ENCODE results near the gene RAD23A.
A peak's percentile ranks its signal among the peaks of the same experiment; 100 is the strongest.

The RAD23A gene

DNA sequence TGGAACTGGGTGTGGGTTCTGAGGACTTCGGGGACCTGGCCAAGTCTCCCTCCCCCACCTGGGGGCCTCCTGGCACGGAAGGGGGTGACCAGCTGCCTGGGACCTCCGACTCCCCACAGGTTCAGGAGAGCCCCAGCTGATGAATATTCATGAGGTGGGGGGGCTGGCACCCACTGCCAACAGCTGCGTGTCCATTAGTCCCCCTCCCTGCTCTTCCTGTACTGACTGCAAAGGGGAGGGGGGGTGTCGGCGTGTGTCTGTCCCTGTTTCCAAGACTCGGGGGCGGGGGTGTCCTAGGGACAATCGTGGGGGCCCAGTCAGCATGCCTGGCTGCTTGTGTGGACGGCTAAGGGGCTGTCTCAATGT is 39.0 kb downstream of the RAD23A start:
- no peak for DNase-seq (ENCODE audit: low spot score)

DNA sequence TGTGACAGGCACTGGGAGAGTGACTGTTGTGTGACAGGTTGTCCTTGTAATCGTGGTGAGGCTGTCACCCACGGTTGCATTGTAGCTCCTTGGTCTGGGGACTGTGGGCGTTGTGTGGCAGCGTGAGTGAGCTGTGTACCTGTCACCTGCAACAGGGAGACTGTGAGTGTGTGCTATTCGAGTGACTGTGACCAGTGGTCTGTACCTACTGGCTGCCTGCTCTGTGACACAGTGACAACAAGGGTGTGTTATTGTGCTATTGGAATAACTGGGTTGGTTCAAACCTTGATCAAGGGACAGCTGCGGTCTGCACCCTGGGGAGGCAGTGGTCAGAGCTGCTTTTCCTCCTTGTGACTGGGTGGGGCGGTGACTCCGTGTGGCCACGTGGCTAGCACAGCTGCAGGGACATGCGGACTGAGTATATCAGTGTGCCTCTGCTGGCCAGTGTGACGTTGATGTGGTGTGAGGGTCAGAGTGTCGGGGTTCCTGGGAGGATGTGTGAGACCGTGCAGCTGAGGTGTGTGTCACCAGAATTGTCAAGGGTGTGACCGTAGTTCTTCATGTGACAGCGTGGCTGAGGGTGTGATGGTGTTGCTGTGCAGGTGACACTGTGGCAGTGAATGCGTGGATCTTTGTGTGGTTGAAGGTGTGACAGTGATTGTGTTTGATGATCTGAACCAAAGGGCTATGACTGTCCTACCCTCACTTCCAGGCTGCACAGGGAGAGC is 39.6 kb downstream of the RAD23A start:
- DNase-seq (ENCODE audit: low spot score), result no peak

DNA sequence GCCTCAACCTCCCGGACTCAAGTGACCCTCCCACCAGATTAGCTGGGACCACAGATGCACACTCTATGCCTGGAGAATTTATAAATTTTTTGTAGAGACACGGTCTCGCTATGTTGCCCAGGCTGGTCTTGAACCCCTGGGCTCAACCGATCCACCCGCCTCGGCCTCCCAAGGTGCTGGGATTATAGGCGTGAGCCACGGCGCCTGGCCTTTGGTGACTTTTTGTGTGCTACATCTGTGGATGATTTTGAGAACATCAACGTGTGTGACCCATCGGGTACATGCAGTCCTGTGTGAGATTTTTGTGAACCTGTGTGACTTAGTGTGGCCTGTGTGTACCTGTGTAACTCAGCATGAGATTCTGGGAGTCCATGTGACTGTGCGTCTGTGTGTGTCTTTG is 41.1 kb downstream of the RAD23A start:
- no peak for DNase-seq (ENCODE audit: low spot score)

DNA sequence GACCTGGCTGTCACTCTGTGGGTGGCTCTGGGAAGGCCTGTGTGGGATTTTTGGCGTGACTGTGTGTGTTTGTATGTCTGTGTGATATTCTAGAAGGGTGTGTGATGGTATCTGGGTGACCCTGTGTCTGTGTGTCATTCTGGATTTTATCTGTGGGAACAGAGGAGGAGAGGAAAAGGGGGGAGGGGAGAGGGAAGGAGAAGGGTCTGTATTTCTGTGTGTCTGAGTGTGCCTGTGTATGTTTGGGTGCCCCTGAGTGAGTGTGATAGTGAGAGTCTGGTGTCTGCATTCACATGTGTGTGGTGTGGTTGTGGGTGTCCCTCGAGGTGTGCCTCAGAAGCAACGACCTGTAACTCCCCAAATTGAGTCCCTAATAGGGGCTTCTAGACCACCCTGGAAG is 41.5 kb downstream of the RAD23A start:
- DNase-seq (ENCODE audit: low spot score), result no peak

DNA sequence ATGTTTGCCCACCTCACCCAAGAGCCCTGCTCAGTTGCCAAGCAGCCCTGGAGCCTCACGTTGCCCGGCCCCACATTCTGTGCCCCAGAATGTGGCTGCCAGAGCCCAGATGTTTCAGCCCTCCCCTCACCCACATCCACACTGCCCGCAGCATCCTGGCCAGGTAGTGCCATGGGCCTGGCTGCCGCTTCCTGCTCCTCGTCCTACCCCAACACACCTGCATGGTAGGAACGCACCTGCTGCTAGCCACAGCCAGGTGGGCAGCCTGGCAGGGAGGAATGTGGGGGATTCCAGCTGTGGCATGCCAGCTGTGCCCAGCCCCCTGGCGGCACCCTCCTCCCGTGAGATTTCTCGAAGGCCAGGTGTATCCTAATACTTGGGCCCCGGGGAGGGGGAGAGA is 42.1 kb downstream of the RAD23A start:
- DNase-seq (ENCODE audit: low spot score), result no peak

DNA sequence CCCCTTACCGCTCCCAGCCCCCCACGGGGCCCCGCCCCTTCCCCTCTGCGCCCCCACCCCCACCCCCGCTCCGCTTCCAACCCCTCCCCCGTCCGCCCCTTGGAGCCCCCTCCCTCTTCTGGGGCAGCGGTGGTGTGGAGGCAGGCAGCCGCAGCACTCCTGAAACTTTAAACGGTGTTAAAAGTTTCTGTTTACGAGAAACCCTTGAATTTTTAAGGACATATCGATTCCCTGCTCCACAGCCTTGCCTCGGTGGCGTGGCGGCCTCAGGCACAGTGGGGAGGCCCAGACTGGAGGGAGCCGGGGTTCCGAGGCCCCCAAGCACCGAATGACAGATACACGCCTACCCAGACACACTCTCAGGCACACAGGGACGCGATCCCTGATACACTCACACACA is 44.8 kb downstream of the RAD23A start:
- DNase-seq (ENCODE audit: low spot score), result no peak

DNA sequence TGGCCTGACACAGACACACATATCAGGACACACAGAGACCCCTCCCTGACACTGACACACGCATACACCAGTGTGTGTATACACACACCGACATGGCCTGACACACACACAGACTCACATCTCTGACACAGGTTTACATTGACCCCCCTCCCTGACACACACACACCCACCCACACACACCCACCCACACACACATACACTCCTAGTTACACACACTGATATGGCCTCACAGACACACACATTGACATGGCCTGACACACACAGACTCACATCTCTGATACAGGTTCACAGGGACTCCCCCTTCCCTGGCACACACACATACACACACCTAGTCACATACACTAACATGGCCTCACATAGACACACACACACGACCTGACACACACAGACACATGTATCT is 45.2 kb downstream of the RAD23A start:
- no peak for DNase-seq (ENCODE audit: low spot score)

DNA sequence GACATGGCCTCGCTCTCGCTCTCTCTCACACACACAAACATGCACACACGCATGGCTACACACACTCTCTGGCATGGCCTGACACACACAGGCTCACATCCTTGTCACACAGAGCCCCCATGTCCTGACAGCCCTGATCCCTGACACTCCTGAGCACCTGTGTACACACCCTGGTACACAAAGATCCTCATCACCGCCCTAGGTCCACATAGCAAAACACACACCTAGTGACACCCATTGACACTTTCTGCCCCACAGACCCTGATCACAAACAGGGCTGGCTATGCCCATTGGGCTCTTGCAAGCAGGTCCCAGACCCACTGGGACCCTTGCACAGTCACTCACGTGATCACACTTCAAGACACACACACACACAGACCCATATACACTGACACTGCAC is 45.6 kb downstream of the RAD23A start:
- no peak for DNase-seq (ENCODE audit: low spot score)

DNA sequence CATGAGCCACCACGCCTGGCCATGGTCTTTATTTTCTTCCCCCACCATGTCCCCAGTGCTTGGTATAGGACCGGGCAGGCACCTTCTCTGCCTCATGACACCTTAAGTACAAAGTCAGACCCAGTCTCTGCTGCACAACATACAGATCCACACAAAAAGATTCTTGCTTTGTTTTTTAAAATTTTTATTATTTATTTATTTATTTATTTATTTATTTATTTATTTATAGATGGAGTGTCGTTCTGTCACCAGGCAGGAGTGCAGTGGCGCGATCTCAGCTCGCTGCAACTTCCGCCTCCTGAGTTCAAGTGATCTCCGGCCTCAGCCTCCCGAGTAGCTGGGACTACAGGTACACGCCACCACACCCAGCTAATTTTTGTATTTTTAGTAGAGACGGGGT is 47.1 kb downstream of the RAD23A start:
- no peak for DNase-seq (ENCODE audit: low spot score)

DNA sequence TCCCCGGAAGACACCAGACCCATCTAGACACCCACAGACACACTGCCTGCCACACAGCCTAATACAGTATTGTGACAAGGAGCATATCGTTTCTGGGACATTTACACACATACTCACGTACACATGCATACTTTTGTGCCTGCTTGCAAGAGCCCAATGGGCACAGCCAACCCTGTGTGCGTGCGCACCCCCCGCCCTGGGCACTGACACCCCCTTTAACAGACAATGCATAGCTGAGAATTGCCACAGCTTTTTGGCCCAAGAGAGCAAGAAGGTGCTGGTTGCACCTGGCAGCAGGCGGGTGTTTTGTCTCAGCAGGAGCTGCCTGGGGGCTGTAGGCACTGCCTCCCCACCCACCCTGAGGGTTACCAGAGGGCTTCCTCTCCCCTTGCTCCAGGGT is 47.9 kb downstream of the RAD23A start:
- DNase-seq (ENCODE audit: low spot score), result no peak

DNA sequence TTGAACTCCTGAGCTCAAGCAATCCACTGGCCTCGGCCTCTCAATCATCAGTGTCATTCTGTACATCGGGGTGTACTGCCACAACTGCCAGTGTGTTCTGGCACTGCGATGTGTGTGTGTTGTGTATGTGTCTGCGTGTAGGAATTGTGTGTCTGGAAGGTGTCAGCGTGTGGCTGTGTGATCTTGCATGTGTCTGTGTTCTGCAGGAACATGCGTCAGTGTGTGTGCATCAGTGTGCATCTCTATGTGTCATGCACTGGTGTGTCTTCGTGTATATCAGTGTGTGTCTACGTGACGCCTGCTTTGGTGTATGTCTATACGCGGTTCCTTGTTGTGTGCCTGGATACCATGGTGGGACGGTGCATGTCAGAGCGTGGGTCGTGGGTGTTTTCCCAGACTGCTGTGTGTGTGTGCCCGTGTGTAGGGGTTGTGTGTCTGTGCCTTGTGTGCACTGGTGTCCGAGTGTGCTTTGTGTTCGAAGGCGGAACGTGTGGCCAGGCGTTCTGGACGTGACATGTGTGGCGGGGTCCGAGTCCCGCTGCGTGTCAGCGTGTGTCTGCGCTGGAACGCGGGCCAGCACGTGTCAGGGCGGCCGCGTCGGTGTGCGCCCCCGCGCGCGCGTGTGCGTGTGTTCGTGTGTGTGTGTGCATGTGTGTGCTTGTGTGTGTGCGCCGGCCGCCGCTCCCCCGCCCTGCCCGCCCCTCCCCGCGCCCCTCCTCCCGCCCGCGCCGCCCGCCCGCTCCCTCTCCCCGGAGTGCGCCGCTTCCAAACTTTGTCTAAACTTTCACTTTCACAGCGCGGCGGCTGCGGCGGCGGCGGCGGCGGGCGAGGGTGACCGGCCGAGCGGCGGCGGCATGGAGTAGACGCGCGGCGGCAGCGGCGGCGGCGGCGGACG is 49.3 kb downstream of the RAD23A start, which contains the start of gene NFIX:
Gene NFIX, plus strand, starts transcription at position 775 of the 895 bp plus-strand sequence. CDS start 363 bp downstream, outside the sequence.
- peak; percentile 37 for DNase-seq (ENCODE audit: low spot score)

DNA sequence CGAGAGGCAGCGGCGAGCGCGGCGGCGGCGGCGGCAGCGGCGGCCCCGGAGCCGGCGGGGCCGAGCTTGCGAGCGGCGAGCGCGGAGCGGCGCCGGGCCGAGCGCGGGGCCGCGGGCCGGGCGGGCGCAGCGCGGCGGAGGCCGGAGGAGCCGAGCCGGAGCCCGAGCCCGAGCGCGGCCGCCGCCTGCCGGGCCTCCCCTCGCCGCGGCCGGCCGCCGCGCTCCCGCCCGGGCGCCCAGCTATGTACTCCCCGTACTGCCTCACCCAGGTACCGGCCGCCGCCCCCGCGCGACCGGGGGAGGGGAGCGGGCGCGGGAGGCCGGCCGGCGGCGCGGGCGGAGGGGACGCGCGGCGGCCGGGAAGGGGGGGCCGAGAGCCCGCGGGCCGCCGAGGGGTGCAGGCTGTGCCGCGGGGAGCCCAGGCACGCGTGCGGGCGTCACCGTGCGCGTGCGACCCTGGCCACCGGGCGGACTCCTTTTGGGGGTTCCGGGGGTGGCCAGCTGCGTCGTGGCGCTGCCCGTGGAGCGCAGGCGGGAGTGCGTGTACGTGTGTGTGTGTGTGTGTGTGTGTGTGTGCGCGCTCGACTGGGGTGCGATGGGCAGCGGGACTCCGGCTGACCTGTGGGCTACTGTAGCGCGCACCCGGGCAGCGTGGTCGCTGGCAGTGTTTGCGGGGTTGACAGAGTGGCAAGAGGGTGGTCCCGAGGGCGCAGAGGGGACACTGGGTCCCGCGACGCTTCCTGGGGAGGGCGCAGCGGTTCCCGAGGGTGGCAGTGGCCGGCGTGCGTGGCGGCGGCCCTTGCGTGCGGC is 50.1 kb downstream of the RAD23A start:
- no peak for DNase-seq (ENCODE audit: low spot score)

DNA sequence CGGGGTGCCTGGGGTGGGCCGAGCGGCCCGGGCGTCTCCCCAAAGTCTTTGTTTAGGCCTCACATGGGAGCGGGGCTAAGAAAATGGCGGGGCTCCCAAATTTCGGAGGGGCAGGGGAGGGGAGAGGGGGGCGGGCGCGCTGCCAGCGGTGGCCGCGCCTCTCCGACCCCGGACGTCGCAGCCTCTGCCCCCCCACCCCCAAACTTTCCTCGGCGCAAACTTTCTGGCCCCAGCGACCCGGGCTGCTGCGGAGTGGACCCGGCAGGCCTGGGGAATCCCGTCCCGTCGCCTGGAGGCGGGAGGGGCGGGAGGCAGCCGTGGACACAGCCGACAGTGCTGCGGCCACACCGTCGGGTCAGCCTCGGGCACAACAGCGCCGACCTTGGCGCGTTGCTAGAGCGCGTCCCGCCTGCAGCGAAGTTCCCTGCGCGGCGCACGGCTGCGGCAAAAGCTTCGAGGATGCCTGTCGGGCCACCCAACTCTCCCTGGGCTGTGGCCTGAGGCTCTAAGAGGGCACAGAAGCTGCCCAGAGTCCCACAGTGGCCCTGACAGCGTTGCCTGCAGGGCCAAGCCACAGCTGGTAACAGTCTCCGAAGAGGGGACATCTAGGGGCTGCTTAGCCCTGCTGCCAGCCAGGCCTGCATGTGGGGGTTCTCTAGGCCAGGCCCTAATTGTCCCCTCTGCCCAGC is 50.9 kb downstream of the RAD23A start:
- DNase-seq (ENCODE audit: low spot score), result no peak

DNA sequence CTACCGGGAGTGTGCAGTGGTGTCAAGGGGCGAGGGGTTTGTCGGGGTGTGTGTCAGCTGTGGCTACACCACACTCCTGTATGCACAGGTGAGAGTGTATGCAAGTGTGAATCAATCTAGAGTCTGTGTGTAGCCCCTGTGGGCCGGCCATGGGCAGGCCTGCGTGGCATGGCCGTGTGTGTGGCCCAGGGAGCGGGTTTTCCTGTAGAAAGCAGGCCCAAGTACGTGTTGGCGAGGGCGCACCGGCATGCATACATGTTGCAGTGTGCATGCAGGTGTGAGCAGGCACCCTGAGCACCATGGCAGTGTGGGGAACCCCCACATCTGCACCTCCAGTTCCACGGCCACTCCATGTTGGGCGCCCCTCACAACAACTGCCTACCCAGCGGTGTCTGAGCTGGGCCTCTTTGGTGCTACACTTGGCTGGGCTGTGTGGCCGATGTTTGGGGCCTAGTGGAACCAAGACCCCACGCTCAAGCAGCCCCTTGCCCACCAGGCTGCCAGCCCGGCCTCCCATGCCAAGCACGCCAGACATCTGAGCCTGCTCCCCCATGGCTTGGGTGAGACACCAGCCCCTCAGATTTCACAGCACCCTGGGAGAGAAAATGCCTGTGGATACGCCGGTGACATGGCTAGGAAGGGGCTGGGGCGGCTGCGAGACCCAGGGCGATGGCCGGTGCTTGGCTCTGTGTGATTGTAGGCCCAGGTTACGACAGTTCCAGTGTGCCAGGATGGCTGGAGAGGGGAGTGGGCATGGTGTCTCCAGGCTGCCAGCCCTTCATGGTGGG is 51.7 kb downstream of the RAD23A start:
- DNase-seq (ENCODE audit: low spot score), result no peak

DNA sequence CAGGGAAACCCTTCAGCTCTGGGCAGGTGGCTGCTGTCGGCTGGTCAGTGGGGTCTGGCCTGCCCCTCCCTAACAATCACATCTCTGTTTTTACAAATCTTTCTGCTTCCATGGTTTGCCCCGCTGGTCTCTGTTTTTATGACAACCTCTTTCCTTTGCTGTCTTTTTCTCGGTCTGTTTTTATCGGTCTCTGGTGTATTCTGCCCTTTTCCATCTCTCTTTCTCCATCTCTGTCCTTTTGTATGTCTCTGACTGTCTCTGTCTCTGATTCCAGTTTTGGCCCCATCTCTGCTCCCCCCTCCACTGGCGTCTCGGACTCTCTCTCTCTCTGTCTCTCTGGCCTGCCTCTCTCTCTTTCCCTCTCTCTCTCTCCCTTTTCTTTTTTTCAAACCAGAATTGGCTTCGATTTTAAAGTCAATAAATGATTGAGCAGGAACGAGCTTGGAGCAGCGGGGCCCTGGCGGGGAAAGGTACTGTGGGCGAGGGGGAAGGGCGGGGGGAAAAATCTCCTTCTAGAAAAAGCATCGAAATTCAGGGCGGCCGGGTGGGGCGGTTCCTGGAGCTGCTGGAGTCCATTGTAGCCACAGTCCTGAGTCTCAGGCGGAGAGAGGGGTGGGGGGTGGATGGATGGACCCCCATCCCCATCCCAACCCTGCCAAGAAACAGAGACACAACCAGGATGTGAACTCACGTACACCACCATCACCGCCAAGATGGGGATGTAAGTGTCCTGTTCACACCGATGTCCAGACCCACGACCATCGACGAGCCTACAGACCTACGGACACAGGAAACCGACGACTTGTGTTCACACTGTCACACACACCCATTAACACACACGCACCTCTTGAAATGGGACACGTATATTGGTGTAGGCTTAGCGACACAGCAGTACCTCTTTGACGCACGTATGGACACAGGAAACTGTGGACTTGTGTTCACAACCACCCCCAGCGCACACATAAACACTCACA is 52.6 kb downstream of the RAD23A start:
- no peak for DNase-seq (ENCODE audit: low spot score)

DNA sequence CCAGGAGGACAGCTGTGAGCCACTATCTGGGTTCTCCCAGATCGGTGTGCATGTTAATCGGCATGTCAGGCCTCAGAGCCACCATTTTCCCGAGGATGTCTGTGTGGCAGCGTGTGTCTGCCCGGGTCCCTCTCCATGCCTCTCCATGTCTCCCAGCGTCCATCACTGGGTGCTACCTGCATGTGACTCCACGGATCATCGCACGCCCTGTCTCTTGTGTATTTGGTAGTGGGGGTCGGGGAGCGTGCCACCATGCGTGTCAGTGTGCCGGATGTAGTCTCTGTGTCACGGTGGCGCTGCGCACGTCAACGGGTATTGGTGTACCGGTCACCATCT is 55.5 kb downstream of the RAD23A start:
- DNase-seq (ENCODE audit: low spot score), result no peak

DNA sequence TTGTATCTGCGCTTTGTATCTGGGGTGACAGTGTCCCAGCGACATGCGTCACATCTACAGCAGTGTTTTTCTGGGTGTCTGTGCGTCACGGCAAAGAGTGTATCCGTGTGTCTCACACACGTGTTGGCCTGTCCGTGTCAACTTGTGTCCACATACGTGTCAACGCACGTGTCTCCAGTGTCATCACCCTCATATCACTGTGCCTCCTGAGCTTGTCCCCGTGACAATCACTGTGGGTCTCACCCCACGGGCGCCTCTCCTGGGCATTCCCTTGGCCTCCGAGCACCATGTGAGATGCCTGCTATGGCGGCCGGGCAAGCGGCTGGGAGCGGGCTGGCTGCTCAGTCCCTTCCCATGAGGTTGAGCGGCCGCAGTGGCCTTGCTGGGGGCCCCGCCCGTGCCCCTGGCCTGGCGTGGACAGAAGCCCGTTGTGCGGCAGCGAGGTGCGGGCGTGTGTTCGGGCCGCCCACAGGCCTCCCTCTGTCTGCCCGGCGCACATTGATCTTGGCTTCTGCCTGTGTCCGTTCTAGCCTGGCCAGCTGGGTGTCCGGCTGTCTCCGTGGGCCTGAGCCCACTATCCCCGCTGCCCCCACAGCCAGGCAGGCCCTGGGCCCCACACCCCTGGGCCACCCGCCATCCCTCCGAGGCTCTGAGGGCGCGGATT is 56.0 kb downstream of the RAD23A start:
- DNase-seq (ENCODE audit: low spot score), result no peak

DNA sequence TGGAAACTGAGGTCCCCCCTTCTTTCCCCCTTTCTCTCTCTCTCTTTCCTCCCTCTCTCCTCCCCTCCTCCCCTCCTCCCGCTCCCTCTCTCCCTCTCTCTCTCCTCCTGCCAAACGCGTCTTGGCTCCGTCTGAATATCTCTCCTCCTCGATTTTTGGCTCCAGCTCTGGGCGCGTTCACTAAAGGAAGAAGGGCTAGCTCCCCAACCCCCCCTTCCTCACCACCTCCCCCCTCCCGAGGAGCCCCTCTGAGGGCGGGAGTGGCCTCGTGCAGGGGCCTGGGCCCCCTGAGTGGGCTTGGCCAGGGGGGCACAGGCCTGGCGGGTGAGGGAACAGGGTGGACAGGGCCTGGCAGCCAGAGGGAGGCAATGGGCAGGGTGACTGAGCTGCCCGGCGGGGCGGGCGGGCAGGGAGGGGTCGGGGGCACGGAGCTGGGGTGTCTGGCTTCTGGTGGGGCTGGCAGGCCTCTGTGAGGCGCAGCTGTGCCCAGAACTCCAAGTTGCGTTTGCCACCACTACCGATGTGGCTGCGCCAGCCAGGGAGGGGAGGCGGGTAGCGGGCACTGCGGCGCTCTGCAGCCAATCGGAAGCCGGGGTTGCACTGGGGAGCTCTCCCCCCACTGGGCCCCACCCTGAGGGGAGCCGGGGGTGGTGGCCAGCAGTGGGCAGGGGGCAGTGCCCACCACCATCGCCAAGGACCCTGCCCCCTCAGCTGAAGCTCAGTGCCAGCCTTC is 56.7 kb downstream of the RAD23A start:
- no peak for DNase-seq (ENCODE audit: low spot score)

DNA sequence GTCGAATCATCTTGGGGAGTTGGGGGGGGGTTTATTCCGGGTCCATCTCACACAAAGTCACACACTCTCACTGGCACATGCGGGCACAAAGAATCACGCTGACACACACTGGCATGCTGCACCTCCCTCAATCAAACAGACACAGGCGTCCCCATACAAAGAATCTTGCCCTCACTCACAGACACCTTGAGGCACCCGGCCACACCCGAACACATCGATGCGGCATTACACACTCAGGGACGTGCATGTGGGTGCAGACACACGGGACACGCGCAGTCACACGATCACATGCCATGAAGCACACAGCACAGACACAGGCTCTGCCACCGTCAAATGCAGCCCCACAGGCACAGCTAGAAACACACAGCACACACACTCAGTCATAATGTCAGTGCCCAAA is 57.4 kb downstream of the RAD23A start:
- DNase-seq (ENCODE audit: low spot score), result no peak
